Gastroesophageal sphincter (tissue), 3 donors: ENCODE data around the gene SMIM10L2A.

ENCODE experiments used
- CTCF ChIP-seq, 4 experiments: fragments of 200-600 bp in 2 of 4; fragments of 450-650 bp in 2 of 4; sonication (generic) in 1 of 4; IDR thresholded peaks; one replicate each; pipeline ENCODE4 v1.5.1; 2017 to 2019; ENCODE audit warnings: antibody characterized with exemption in 4 of 4, mild to moderate bottlenecking in 2 of 4, moderate library complexity in 2 of 4
- EP300 ChIP-seq: sonication (generic); formaldehyde crosslinking; IDR thresholded peaks from one replicate; pipeline ENCODE4 v1.6.1; 2017; ENCODE audit warnings: antibody characterized with exemption, mild to moderate bottlenecking
- POLR2A ChIP-seq, 2 donors: fragments of 450-650 bp; IDR thresholded peaks; one replicate each; pipeline ENCODE4 v1.6.1; 2017; ENCODE audit warnings: antibody characterized with exemption in 2 of 2, mild to moderate bottlenecking in 2 of 2, moderate library complexity in 1 of 2
- POLR2AphosphoS5 ChIP-seq: sonication (generic); formaldehyde crosslinking; IDR thresholded peaks from one replicate; pipeline ENCODE4 v1.6.1; 2017; ENCODE audit warnings: antibody characterized with exemption

- no peak for TF ChIP-seq CTCF (IDR thresholded peaks at IDR 0.05)
- no peak for TF ChIP-seq POLR2AphosphoS5
- TF ChIP-seq POLR2A (IDR thresholded peaks at IDR 0.05), result no peak
- TF ChIP-seq EP300, result no peak
These were observed 30.0 kb upstream of the SMIM10L2A start for GRCh38 chrX:135391734-135392133.
